ENCODE results near the gene DLG2.

The DLG2 gene

DNA sequence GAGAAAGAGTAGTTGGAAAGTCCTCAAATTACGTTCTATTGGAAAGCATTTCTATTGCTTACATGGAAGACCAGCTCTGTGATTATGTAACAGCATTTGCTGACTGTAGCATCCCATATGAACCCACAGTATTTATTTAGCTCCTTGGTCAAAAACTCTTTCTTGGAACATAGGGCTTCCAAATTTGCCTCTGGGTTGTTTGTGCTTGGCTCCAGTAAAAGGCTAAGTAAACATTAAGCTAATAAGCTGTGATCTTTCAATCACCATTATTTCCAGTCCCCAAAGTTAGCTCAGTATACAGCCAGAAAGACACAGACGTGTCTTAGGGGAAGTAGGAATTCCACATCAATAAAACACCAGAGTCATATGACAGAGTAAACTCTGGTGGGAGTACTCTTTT is 668.8 kb downstream of the DLG2 start:
- 0 out of 2 replicates have a peak, but pooled peaks cover 3% of the 10 kb centered on the region for H3K4me1 ChIP-seq (ENCODE audit: low read length)
- H3K4me3 ChIP-seq (ENCODE audit: low read length): no peak overlapping the region
- no peaks in the 10 kb centered on the region for H3K36me3 ChIP-seq (replicated peaks; ENCODE audit: low read depth, low read length)
- H4K20me1 ChIP-seq (ENCODE audit: insufficient read depth, low read length): no peaks in the 10 kb centered on the region
- TF ChIP-seq, protein P1, sequence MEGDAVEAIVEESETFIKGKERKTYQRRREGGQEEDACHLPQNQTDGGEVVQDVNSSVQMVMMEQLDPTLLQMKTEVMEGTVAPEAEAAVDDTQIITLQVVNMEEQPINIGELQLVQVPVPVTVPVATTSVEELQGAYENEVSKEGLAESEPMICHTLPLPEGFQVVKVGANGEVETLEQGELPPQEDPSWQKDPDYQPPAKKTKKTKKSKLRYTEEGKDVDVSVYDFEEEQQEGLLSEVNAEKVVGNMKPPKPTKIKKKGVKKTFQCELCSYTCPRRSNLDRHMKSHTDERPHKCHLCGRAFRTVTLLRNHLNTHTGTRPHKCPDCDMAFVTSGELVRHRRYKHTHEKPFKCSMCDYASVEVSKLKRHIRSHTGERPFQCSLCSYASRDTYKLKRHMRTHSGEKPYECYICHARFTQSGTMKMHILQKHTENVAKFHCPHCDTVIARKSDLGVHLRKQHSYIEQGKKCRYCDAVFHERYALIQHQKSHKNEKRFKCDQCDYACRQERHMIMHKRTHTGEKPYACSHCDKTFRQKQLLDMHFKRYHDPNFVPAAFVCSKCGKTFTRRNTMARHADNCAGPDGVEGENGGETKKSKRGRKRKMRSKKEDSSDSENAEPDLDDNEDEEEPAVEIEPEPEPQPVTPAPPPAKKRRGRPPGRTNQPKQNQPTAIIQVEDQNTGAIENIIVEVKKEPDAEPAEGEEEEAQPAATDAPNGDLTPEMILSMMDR (IDR thresholded peaks at IDR 0.05; ENCODE audit: low read depth, low read length): no peak
- no peak overlapping the region for H3K9ac ChIP-seq (ENCODE audit: low read length)
- H3K27me3 ChIP-seq (ENCODE audit: low read depth, low read length): no peaks in the 10 kb centered on the region
- H3K79me2 ChIP-seq (ENCODE audit: low read length): no peaks in the 10 kb centered on the region
- H3K27ac ChIP-seq (ENCODE audit: low read length): no peak overlapping the region
- H2AFZ ChIP-seq (ENCODE audit: low read depth, low read length): no peak overlapping the region
- H3K9me3 ChIP-seq (ENCODE audit: insufficient read depth, low read length): no peaks in the 10 kb centered on the region
- H3K4me2 ChIP-seq (ENCODE audit: low read length): no peak overlapping the region

DNA sequence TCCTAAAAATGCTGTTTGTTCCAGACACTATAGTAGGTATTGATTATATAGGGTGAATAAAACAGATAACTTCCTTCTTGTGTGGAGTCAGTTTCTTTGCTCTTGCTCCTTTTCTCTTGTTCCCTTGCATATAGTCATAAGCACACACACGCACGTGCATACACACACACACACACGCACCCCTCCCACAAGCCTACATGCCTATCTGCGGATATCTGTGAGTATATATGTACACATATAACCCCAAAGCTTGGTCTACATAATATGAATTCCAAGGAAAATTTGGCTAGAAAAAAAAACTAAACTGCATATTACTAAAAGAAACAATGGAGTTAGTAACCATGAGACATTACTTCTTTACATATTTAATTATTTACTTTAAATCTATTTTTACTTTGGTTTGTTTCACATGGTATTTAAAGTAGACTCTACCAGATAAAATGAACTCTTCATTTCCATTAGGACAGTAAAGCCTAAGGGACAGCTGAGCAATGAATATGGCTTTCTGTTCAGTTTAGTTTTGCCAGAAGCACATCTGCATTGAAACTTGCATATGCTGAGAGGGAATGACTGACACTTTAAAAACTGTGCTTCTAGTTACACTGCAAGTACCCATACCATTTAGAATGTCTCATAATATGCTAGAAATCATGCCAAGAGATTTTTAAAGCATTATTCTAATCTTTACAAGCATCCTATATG is 676.4 kb downstream of the DLG2 start:
- Histone ChIP-seq H3K27ac (ENCODE audit: low read length) (no peak overlapping the region), H3K27me3 (ENCODE audit: low read depth, low read length) (no peaks in the 10 kb centered on the region), H3K9ac (ENCODE audit: low read length) (no peak overlapping the region), H3K4me2 (ENCODE audit: low read length) (no peak overlapping the region), H3K9me3 (ENCODE audit: insufficient read depth, low read length) (no peaks in the 10 kb centered on the region), H4K20me1 (ENCODE audit: insufficient read depth, low read length) (no peaks in the 10 kb centered on the region), H3K4me3 (ENCODE audit: low read length) (no peak overlapping the region), H2AFZ (ENCODE audit: low read depth, low read length) (no peak overlapping the region), H3K79me2 (ENCODE audit: low read length) (no peaks in the 10 kb centered on the region), H3K4me1 (ENCODE audit: low read length) (no peaks in the 10 kb centered on the region), H3K36me3 (replicated peaks; ENCODE audit: low read depth, low read length) (no peaks in the 10 kb centered on the region)
- no peak for TF ChIP-seq EZH2phosphoT487 (IDR thresholded peaks at IDR 0.05; ENCODE audit: low read depth)
- TF ChIP-seq, protein P1 (IDR thresholded peaks at IDR 0.05; ENCODE audit: low read depth, low read length): no peak

DNA sequence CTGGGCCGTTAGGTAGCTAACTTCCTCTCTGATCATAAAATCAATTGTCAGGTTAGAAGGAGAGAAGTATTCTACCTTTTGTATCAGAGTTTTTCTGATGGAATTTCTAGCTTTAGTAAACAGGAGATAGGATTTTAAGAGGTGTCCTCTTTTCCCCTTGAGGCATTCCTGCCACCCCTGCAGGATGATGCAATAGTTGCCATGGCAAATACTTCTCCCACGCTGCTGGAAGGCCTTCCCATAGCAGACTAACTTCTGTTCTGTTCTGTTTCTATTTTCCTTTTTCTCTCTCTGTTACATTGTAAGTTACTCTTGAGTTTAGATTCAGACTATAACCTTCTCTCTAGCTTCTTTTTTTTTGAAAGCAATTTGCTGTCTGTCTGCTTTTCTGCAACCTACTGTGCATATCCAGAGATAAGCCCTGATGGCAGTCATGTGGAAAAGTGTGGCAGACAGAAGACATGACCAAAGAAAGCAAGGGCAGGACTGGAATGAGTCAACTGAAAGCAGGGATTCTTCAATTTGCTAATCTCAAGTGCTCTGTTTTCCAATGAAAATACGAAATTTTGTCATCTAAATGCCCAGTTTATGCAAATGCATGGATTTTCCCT is 679.1 kb downstream of the DLG2 start:
- no peak overlapping the region for H3K27ac ChIP-seq (ENCODE audit: low read length)
- H3K27me3 ChIP-seq (ENCODE audit: low read depth, low read length): no peaks in the 10 kb centered on the region
- H2AFZ ChIP-seq (ENCODE audit: low read depth, low read length): no peak overlapping the region
- no peak overlapping the region for H3K4me2 ChIP-seq (ENCODE audit: low read length)
- H3K4me3 ChIP-seq (ENCODE audit: low read length): no peak overlapping the region
- no peak overlapping the region for H3K9ac ChIP-seq (ENCODE audit: low read length)
- H3K36me3 ChIP-seq (replicated peaks; ENCODE audit: low read depth, low read length): no peaks in the 10 kb centered on the region
- H3K9me3 ChIP-seq (ENCODE audit: insufficient read depth, low read length): peaks cover 5% of the 10 kb centered on the region; the same call in 1 of the 2 replicates
- H3K4me1 ChIP-seq (ENCODE audit: low read length): no peaks in the 10 kb centered on the region
- no peaks in the 10 kb centered on the region for H4K20me1 ChIP-seq (ENCODE audit: insufficient read depth, low read length)
- TF ChIP-seq EZH2phosphoT487 (IDR thresholded peaks at IDR 0.05; ENCODE audit: low read depth): no peak
- TF ChIP-seq, protein P1 (IDR thresholded peaks at IDR 0.05; ENCODE audit: low read depth, low read length): no peak
- H3K79me2 ChIP-seq (ENCODE audit: low read length): no peaks in the 10 kb centered on the region

DNA sequence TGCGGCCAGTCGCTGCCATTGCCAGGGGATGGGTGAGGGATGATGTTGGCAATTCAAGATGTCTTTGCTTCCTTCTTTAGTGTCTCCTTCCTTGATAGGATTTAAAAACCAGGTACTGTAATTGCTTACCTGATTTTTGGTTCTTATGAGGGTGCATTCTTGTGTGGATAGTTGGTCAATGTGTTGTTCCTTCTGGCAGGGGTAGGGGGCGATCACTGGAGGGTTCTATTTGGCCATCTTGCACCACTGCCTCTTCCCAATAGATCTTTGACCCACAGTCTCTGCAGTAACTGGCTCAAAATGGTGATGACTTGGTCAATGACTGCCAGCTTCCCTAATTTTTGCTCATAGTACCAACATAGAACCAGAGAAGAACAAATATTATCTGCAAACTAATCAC is 680.1 kb downstream of the DLG2 start:
- TF ChIP-seq, protein P1 (IDR thresholded peaks at IDR 0.05; ENCODE audit: low read depth, low read length): no peak
- TF ChIP-seq EZH2phosphoT487 (IDR thresholded peaks at IDR 0.05; ENCODE audit: low read depth): no peak
- no peaks in the 10 kb centered on the region for H3K79me2 ChIP-seq (ENCODE audit: low read length)
- no peaks in the 10 kb centered on the region for H3K36me3 ChIP-seq (replicated peaks; ENCODE audit: low read depth, low read length)
- H3K27ac ChIP-seq (ENCODE audit: low read length): no peak overlapping the region
- no peak overlapping the region for H3K4me2 ChIP-seq (ENCODE audit: low read length)
- H4K20me1 ChIP-seq (ENCODE audit: insufficient read depth, low read length): no peaks in the 10 kb centered on the region
- H3K4me3 ChIP-seq (ENCODE audit: low read length): no peak overlapping the region
- H3K9ac ChIP-seq (ENCODE audit: low read length): no peak overlapping the region
- H2AFZ ChIP-seq (ENCODE audit: low read depth, low read length): no peak overlapping the region
- H3K27me3 ChIP-seq (ENCODE audit: low read depth, low read length): no peaks in the 10 kb centered on the region
- no peaks in the 10 kb centered on the region for H3K4me1 ChIP-seq (ENCODE audit: low read length)
- H3K9me3 ChIP-seq (ENCODE audit: insufficient read depth, low read length): peaks cover 5% of the 10 kb centered on the region; the same call in 1 of the 2 replicates
